ENCODE results near the gene LRRC14B. TPM values are rescaled to one million over a fixed set of nuclear protein-coding genes. Genes with fewer than 3 reads are reported as not detected.

Gene LRRC14B
- polyA plus RNA-seq, 1 of the 3 experiments (the other 2 are of a cell fraction): not detected

- Histone ChIP-seq H3F3A (replicated peaks; ENCODE audit: insufficient read depth) (peaks cover 4% of the 10 kb centered on the region), H3K4me3 (ENCODE audit: low read depth in 2 of 2, low read length in 1 of 2) (no peak overlapping the region), H3K4me1 (ENCODE audit: control insufficient read depth in 1 of 2, insufficient read depth in 2 of 2, low read depth in 1 of 2, low read length in 1 of 2) (no peaks in the 10 kb centered on the region), H4K20me1 (ENCODE audit: insufficient read depth) (no peaks in the 10 kb centered on the region), H3K9me3 (peaks cover 14% of the 10 kb centered on the region; the same call in 1 of the 2 replicates), H2AFZ (ENCODE audit: low read depth) (no peak overlapping the region), H3K79me2 (ENCODE audit: insufficient read depth) (no peaks in the 10 kb centered on the region), H3K4me2 (no peak overlapping the region), H3K27ac (ENCODE audit: low read depth in 2 of 2, low read length in 1 of 2) (no peak overlapping the region), H3K27me3 (ENCODE audit: insufficient read depth) (no peaks in the 10 kb centered on the region), H3K9ac (no peak overlapping the region), H3K36me3 (replicated peaks in 1 of 2; ENCODE audit: control insufficient read depth in 1 of 2, insufficient read depth in 2 of 2, low read length in 1 of 2) (no peaks in the 10 kb centered on the region), H3K9me2 (no peaks in the 10 kb centered on the region)
- POLR2A ChIA-PET: no interaction called here
- DNase-seq: no peak
- WGBS (ENCODE audit: low lambda C conversion rate): 77% methylated on average over 6 of the region's 6 CpGs
- CTCF ChIA-PET: interaction anchor here (1.3 kb wide), 2 partner anchors 36 to 43 kb away, joined by 3 read pairs; no protein-coding TSS in a partner anchor
- no peak for TF ChIP-seq NRF1 (IDR thresholded peaks at IDR 0.05; ENCODE audit: low read depth, low read length)
These were observed 39.2 kb upstream of the LRRC14B start for GRCh38 chr5:152077-152476.

GRCh38 chr5:153256-153655, 38.0 kb upstream of the LRRC14B start:
- H3K79me2 ChIP-seq (ENCODE audit: insufficient read depth): no peaks in the 10 kb centered on the region
- no peaks in the 10 kb centered on the region for H3K9me2 ChIP-seq
- CTCF ChIA-PET: interaction anchor here (1.3 kb wide), 2 partner anchors 35 to 41 kb away, joined by 3 read pairs; no protein-coding TSS in a partner anchor

More at GRCh38 chr5:153256-153655, 38.0 kb upstream of the LRRC14B start:
- Histone ChIP-seq H3K27me3 (ENCODE audit: insufficient read depth) (no peaks in the 10 kb centered on the region; the same call in 1 of the 2 replicates), H4K20me1 (ENCODE audit: insufficient read depth) (no peaks in the 10 kb centered on the region), H3K27ac (ENCODE audit: low read depth in 2 of 2, low read length in 1 of 2) (no peak overlapping the region), H3K4me1 (ENCODE audit: control insufficient read depth in 1 of 2, insufficient read depth in 2 of 2, low read depth in 1 of 2, low read length in 1 of 2) (no peaks in the 10 kb centered on the region), H3F3A (replicated peaks; ENCODE audit: insufficient read depth) (peaks cover 4% of the 10 kb centered on the region), H3K9me3 (0 out of 2 replicates have a peak, but pooled peaks cover 2% of the 10 kb centered on the region), H3K4me3 (ENCODE audit: low read depth in 2 of 2, low read length in 1 of 2) (no peak overlapping the region), H3K4me2 (no peak overlapping the region), H2AFZ (ENCODE audit: low read depth) (no peak overlapping the region), H3K9ac (no peak overlapping the region), H3K36me3 (replicated peaks in 1 of 2; ENCODE audit: control insufficient read depth in 1 of 2, insufficient read depth in 2 of 2, low read length in 1 of 2) (no peaks in the 10 kb centered on the region)
- POLR2A ChIA-PET: no interaction called here
- TF ChIP-seq CHD2 (IDR thresholded peaks at IDR 0.05; ENCODE audit: low read length, partially characterized antibody) (no peak), TCF12 (IDR thresholded peaks at IDR 0.05) (no peak), MEF2A (IDR thresholded peaks at IDR 0.05; ENCODE audit: borderline replicate concordance, low read depth) (no peak), RXRA (IDR thresholded peaks at IDR 0.05; ENCODE audit: borderline replicate concordance, low read depth) (no peak), JUND (IDR thresholded peaks at IDR 0.05) (no peak), RAD21 (IDR thresholded peaks at IDR 0.05; ENCODE audit: low read length) (no peak), YY1 (IDR thresholded peaks at IDR 0.05; ENCODE audit: low read depth) (no peak), IRF3 (IDR thresholded peaks at IDR 0.05; ENCODE audit: low read depth, low read length) (no peak), TAF1 (IDR thresholded peaks at IDR 0.05; ENCODE audit: borderline replicate concordance, low read depth, low read length) (no peak), EZH2phosphoT487 (IDR thresholded peaks at IDR 0.05; ENCODE audit: borderline replicate concordance, low read depth) (no peak), SIN3A (IDR thresholded peaks at IDR 0.05; ENCODE audit: borderline replicate concordance, low read depth, low read length) (no peak), SMC3 (IDR thresholded peaks at IDR 0.05; ENCODE audit: low read depth, low read length) (no peak), RFX5 (IDR thresholded peaks at IDR 0.05; ENCODE audit: low read length) (no peak), NFIC (IDR thresholded peaks at IDR 0.05; ENCODE audit: borderline replicate concordance) (no peak)
- TF ChIP-seq, protein P1, sequence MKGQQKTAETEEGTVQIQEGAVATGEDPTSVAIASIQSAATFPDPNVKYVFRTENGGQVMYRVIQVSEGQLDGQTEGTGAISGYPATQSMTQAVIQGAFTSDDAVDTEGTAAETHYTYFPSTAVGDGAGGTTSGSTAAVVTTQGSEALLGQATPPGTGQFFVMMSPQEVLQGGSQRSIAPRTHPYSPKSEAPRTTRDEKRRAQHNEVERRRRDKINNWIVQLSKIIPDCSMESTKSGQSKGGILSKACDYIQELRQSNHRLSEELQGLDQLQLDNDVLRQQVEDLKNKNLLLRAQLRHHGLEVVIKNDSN (IDR thresholded peaks at IDR 0.05; ENCODE audit: borderline replicate concordance, low read depth): no peak
- TF ChIP-seq, protein P2, sequence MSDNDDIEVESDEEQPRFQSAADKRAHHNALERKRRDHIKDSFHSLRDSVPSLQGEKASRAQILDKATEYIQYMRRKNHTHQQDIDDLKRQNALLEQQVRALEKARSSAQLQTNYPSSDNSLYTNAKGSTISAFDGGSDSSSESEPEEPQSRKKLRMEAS (IDR thresholded peaks at IDR 0.05; ENCODE audit: low read depth): no peak
- TF ChIP-seq, protein P3, sequence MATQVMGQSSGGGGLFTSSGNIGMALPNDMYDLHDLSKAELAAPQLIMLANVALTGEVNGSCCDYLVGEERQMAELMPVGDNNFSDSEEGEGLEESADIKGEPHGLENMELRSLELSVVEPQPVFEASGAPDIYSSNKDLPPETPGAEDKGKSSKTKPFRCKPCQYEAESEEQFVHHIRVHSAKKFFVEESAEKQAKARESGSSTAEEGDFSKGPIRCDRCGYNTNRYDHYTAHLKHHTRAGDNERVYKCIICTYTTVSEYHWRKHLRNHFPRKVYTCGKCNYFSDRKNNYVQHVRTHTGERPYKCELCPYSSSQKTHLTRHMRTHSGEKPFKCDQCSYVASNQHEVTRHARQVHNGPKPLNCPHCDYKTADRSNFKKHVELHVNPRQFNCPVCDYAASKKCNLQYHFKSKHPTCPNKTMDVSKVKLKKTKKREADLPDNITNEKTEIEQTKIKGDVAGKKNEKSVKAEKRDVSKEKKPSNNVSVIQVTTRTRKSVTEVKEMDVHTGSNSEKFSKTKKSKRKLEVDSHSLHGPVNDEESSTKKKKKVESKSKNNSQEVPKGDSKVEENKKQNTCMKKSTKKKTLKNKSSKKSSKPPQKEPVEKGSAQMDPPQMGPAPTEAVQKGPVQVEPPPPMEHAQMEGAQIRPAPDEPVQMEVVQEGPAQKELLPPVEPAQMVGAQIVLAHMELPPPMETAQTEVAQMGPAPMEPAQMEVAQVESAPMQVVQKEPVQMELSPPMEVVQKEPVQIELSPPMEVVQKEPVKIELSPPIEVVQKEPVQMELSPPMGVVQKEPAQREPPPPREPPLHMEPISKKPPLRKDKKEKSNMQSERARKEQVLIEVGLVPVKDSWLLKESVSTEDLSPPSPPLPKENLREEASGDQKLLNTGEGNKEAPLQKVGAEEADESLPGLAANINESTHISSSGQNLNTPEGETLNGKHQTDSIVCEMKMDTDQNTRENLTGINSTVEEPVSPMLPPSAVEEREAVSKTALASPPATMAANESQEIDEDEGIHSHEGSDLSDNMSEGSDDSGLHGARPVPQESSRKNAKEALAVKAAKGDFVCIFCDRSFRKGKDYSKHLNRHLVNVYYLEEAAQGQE (IDR thresholded peaks at IDR 0.05; ENCODE audit: low read depth, low read length): no peak
- DNase-seq: no peak
- WGBS (ENCODE audit: low lambda C conversion rate): 73% methylated on average over 8 of the region's 8 CpGs
